Uterus (tissue), 4 donors: ENCODE data around the gene NPAS2. TPM values are rescaled to one million over a fixed set of nuclear protein-coding genes. Genes with fewer than 3 reads are reported as not detected.
A peak's percentile ranks its signal among the peaks of the same experiment; 100 is the strongest.

Experiments used
- DNase-seq, 2 donors: peaks; one replicate each; pipeline ENCODE4 v3.0.0-alpha.2; 2019 to 2020
- H3K27ac ChIP-seq, 2 donors: fragments of 200-600 bp; sonication (generic); 1 replicate in 1 of 2; 2 replicates in 1 of 2; pipeline ENCODE4 v1.5.1; 2016 to 2018
- H3K27me3 ChIP-seq, 2 donors: fragments of 200-600 bp; sonication (generic); one replicate each; pipeline ENCODE4 v1.5.1; 2018 to 2019; ENCODE audit warnings: control low read depth in 1 of 2
- H3K36me3 ChIP-seq, 2 donors: fragments of 200-600 bp; sonication (generic); one replicate each; pipeline ENCODE4 v1.5.1; 2019; ENCODE audit warnings: control low read depth in 1 of 2
- H3K4me1 ChIP-seq, 2 donors: fragments of 200-600 bp; sonication (generic); one replicate each; pipeline ENCODE4 v1.5.1; 2018 to 2019; ENCODE audit warnings: control low read depth in 1 of 2
- H3K4me3 ChIP-seq, 2 donors: fragments of 200-600 bp; sonication (generic); 1 replicate in 1 of 2; 2 replicates in 1 of 2; pipeline ENCODE4 v1.5.1; 2018 to 2019; ENCODE audit warnings: mild to moderate bottlenecking in 1 of 2
- H3K9me3 ChIP-seq, 2 donors: fragments of 200-600 bp; sonication (generic); one replicate each; pipeline ENCODE4 v1.5.1; 2019; ENCODE audit warnings: control low read depth in 1 of 2
- POLR2A ChIP-seq, 2 donors: fragments of 450-650 bp; IDR thresholded peaks; one replicate each; pipeline ENCODE4 v1.6.1; 2016; ENCODE audit warnings: antibody characterized with exemption in 2 of 2, mild to moderate bottlenecking in 1 of 2, moderate library complexity in 1 of 2
- intact Hi-C: fragments of 100-400 bp; cut with DNase I; formaldehyde crosslinking; loops from one replicate; pipeline ENCODE4 v1.15.1; 2023; ENCODE audit warnings: low total_unique reads
- total RNA-seq, 4 donors: library from RNA; depleted of rRNA in 3 of 4; stranded (reverse); fragments of >200 nt in 3 of 4; gene quantifications; one replicate each; pipeline versions ENCODE4 v1.1.0 to v1.2.4, GENCODE V29; 2014 to 2023
- TF ChIP-seq, protein P1 (sequence below), 4 experiments: fragments of 200-600 bp in 2 of 4; fragments of 450-650 bp in 2 of 4; sonication (generic) in 2 of 4; IDR thresholded peaks; one replicate each; pipeline ENCODE4 v1.5.1; 2016 to 2019; ENCODE audit warnings: antibody characterized with exemption in 4 of 4, mild to moderate bottlenecking in 2 of 4, moderate library complexity in 1 of 4
- donor health status: DM: yes; HTN: yes; CAD: no.

The NPAS2 gene
- total RNA-seq, 4 donors from 2014 or later: 5.6 to 66.5 (median 24.9) TPM

DNA sequence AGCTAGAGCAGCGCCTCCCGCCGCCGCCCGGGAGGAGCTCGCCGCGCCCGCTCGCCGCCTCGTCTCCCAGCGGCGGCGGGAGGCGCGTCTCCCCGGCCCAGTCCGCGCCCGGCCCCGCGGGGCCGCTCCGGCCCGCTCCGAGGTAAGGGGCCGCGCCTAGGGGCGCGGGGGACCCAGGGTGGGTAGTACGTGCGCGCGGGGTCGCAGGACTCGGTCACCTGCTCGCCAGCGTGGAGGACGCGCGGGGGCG lies 259 bp downstream of the NPAS2 start:
- no peak for DNase-seq
- Histone ChIP-seq H3K27me3 (no peaks in the 10 kb centered on the region), H3K4me3 (peak overlapping the region; percentile 31 to 84), H3K27ac (peak overlapping the region; percentile 65 to 93), H3K9me3 (no peaks in the 10 kb centered on the region), H3K4me1 (no peaks in the 10 kb centered on the region), H3K36me3 (no peaks in the 10 kb centered on the region)
- intact Hi-C loops: no loop called here
- no peak for TF ChIP-seq POLR2A (IDR thresholded peaks at IDR 0.05)
- TF ChIP-seq, protein P1, sequence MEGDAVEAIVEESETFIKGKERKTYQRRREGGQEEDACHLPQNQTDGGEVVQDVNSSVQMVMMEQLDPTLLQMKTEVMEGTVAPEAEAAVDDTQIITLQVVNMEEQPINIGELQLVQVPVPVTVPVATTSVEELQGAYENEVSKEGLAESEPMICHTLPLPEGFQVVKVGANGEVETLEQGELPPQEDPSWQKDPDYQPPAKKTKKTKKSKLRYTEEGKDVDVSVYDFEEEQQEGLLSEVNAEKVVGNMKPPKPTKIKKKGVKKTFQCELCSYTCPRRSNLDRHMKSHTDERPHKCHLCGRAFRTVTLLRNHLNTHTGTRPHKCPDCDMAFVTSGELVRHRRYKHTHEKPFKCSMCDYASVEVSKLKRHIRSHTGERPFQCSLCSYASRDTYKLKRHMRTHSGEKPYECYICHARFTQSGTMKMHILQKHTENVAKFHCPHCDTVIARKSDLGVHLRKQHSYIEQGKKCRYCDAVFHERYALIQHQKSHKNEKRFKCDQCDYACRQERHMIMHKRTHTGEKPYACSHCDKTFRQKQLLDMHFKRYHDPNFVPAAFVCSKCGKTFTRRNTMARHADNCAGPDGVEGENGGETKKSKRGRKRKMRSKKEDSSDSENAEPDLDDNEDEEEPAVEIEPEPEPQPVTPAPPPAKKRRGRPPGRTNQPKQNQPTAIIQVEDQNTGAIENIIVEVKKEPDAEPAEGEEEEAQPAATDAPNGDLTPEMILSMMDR (IDR thresholded peaks at IDR 0.05): no peak

DNA sequence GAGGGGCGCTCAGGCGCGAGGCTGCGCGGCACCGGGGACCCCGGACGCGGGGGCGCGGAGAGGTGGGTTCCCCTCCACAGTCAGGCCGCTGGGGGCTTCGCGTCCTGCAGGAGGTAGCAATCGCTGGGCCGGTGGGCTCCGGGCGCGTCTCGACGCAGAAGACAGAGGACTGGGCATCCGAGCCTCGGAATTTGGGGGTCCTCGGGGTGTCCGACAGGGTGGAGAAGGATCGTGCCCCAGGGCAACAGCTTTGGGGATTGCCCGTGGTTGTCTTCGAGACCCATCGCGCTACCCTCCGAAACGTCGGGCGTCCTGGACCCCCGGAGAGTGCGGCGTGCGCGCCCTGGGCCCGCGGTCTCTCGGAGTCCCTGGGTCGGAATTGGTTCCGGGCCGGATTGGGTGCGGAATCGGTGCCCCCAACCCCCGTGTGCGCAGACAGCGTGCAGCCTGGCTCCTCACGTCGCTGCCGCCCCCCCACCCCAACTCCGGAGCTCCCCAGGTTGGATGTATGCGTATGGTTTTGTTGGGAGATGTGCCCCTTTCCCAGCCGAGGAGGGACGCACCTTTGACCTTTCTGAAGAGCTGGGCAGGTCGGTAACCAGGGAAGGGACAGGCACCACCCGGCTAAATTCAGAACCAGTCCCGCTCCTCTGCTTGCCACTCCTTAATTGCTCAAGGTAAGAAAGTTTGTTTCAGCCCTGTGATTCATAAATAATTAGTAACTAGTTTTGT lies 750 bp downstream of the NPAS2 start:
- no peak for TF ChIP-seq POLR2A (IDR thresholded peaks at IDR 0.05)
- TF ChIP-seq, protein P1 (IDR thresholded peaks at IDR 0.05): no peak
- Histone ChIP-seq H3K9me3 (no peaks in the 10 kb centered on the region), H3K27me3 (no peaks in the 10 kb centered on the region), H3K4me1 (no peaks in the 10 kb centered on the region), H3K4me3 (peak overlapping the region; percentile 31 to 84), H3K36me3 (no peaks in the 10 kb centered on the region), H3K27ac (peak overlapping the region; percentile 65 to 93)
- DNase-seq: peak in 1 of 2 donors; percentile 22
- intact Hi-C loops: no loop called here

DNA sequence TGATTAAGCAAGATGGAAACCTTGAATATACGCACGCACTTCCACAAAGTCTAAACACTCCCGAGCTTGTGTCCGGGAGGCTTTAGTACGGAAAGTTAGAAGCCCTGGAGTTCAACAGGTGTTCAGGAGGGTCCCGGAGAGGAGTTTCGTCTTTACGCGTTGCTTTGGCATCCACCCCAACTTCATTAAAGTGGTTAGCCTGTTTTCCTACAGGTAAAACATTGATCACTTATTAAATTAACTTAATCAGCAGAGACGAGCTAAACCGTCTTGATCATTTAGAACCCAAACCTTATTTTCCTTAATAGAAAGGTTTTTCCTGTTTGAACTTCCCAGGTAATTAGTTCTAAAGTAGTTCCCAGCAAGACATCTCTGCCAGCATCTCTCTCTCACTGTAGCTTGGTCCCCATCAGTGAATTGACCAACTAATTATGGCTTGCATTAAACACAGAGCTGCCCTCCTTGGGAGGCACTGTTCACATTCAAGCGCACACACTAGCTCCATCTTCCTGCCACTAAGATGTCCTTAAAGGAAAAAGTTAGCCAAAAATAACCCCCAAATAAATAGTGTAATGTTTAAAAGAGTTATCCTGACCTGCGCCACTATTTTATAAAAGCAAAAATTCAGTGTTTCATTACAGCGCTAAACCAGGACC lies 1.4 kb downstream of the NPAS2 start:
- H3K4me3 ChIP-seq: peak overlapping the region in 1 of 2 donors; percentile 84
- intact Hi-C loops: no loop called here
- peak overlapping the region; percentile 62 to 65 for H3K27ac ChIP-seq
- no peaks in the 10 kb centered on the region for H3K9me3 ChIP-seq
- no peak for DNase-seq
- H3K4me1 ChIP-seq: no peaks in the 10 kb centered on the region
- no peaks in the 10 kb centered on the region for H3K27me3 ChIP-seq
- H3K36me3 ChIP-seq: no peaks in the 10 kb centered on the region
- TF ChIP-seq POLR2A (IDR thresholded peaks at IDR 0.05): no peak
- TF ChIP-seq, protein P1 (IDR thresholded peaks at IDR 0.05): no peak

DNA sequence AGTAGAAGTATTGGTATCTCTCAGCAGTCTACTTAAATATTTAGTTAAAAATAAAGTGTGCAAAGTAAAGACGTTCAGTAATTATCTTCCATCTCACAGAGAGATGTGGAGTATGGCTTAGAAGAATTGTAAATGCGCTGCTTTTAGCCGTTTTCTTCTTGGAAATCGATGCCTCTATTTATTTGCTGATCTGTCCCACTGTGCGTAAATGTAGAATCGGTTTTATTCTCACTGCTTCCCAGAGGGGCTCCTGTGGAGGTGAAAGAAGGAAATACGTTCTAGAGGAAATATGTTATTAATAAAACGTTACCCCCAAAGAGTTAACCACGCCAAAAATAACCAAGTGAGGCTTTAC lies 1.9 kb downstream of the NPAS2 start:
- peak overlapping the region; percentile 62 to 65 for H3K27ac ChIP-seq
- intact Hi-C loops: no loop called here
- H3K27me3 ChIP-seq: no peaks in the 10 kb centered on the region
- H3K4me3 ChIP-seq: no peak overlapping the region
- DNase-seq: no peak
- no peaks in the 10 kb centered on the region for H3K9me3 ChIP-seq
- TF ChIP-seq, protein P1 (IDR thresholded peaks at IDR 0.05): no peak
- no peaks in the 10 kb centered on the region for H3K36me3 ChIP-seq
- no peaks in the 10 kb centered on the region for H3K4me1 ChIP-seq

DNA sequence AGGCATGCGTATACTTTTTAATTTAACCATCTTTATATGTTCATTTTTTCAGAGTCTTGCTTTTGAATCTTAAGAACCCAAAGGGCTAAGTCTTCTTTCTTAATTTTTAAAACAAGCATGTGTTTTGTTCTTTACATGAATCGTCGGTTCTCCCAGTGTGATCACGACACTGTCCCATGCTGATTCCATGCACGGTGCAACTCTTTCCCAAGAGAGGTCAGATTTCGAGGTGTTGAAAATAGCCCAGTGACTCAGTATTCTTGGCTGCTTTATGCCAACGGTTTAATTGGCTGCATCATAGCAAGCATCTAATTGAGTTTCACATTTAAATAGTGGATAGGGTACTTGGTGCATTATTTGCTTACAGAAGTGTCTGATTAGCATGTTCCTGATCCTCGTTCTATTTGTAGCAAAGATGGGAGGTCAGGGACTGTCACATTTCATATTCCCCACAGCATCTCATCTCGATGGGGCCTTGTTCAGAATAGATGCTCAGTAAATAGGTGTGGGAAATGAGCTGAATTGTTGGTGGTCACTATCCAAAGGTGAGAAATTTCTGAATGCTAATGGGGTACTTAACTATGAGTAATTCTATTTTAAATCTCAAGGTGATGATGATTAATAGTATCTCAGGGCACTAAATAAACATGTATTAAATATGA lies 2.8 kb downstream of the NPAS2 start:
- Histone ChIP-seq H3K4me1 (no peaks in the 10 kb centered on the region), H3K27me3 (no peaks in the 10 kb centered on the region)
- TF ChIP-seq POLR2A (IDR thresholded peaks at IDR 0.05): no peak
- TF ChIP-seq, protein P1 (IDR thresholded peaks at IDR 0.05): no peak

More for the DNA sequence above, 2.8 kb downstream of the NPAS2 start:
- Histone ChIP-seq H3K27ac (peak overlapping the region; percentile 41 to 62), H3K4me3 (no peak overlapping the region), H3K36me3 (no peaks in the 10 kb centered on the region), H3K9me3 (no peaks in the 10 kb centered on the region)
- peak in 1 of 2 donors; percentile 58 for DNase-seq
- intact Hi-C loops: no loop called here
